ENCODE measurements around the gene SRBD1. TPM values are rescaled to one million over a fixed set of nuclear protein-coding genes. Genes with fewer than 3 reads are reported as not detected.

Gene SRBD1
- total and polyA plus RNA-seq, 4 donors, result 4.0 to 22.2 (median 10.0) TPM

- peaks cover 0 to 3% (median 2%) of the 10 kb centered on the region in 4 donors for H3K4me1 ChIP-seq (ENCODE audit: control insufficient read depth in 4 of 4, insufficient read depth in 4 of 4, low read length in 3 of 4)
- no peak for TF ChIP-seq CTCF (IDR thresholded peaks at IDR 0.05; ENCODE audit: low read depth, low read length, missing input control)
- TF ChIP-seq SP1 (IDR thresholded peaks at IDR 0.05), result no peak
- TF ChIP-seq RAD21 (IDR thresholded peaks at IDR 0.05), result no peak
- TF ChIP-seq TAF1 (conservative IDR thresholded peaks at IDR 0.05), result no peak
- no peak for TF ChIP-seq RXRA (IDR thresholded peaks at IDR 0.05)
- TF ChIP-seq YY1 (IDR thresholded peaks at IDR 0.05), result no peak
- no peak for TF ChIP-seq FOXA2 (IDR thresholded peaks at IDR 0.05)
- TF ChIP-seq FOXA1 (IDR thresholded peaks at IDR 0.05), result no peak
- no peak for TF ChIP-seq JUND (IDR thresholded peaks at IDR 0.05)
- no peak for TF ChIP-seq ATF3 (IDR thresholded peaks at IDR 0.05)
- no peak for TF ChIP-seq HNF4A (conservative IDR thresholded peaks at IDR 0.05)
- TF ChIP-seq NR2F2 (IDR thresholded peaks at IDR 0.05), result no peak
- no peak for TF ChIP-seq ZBTB33 (IDR thresholded peaks at IDR 0.05)
- no peak for TF ChIP-seq HNF4G (IDR thresholded peaks at IDR 0.05)
- no peak for TF ChIP-seq MAX (IDR thresholded peaks at IDR 0.05)
- TF ChIP-seq REST (IDR thresholded peaks at IDR 0.05), result no peak
- peaks cover 0 to 2% (median 0%) of the 10 kb centered on the region in 4 donors for H3K36me3 ChIP-seq (ENCODE audit: control insufficient read depth in 4 of 4, insufficient read depth in 3 of 4, low read depth in 1 of 4, low read length in 3 of 4)
- no peaks in the 10 kb centered on the region for H3K27me3 ChIP-seq (ENCODE audit: control insufficient read depth in 4 of 4, insufficient read depth in 4 of 4, low read length in 3 of 4)
- no peaks in the 10 kb centered on the region for H3K9me3 ChIP-seq (ENCODE audit: control insufficient read depth in 4 of 4, low read length in 3 of 4)
- no peak overlapping the region for H3K9ac ChIP-seq (ENCODE audit: low read depth in 1 of 2, low read length in 2 of 2)
- 99% methylated on average over 5 of the region's 5 CpGs for WGBS
- no peak for DNase-seq (ENCODE audit: low spot score)
- no peak overlapping the region for H3K27ac ChIP-seq (ENCODE audit: low read depth in 1 of 2, low read length in 2 of 2)
- H3K4me3 ChIP-seq (ENCODE audit: low read depth in 1 of 3, low read length in 3 of 3), result no peak overlapping the region
Measured at GRCh38 chr2:45586600-45586999, 24.5 kb downstream of the SRBD1 start.

- no peak overlapping the region for H3K9ac ChIP-seq (ENCODE audit: low read depth in 1 of 2, low read length in 2 of 2)
- H3K9me3 ChIP-seq (ENCODE audit: control insufficient read depth in 4 of 4, low read length in 3 of 4), result no peaks in the 10 kb centered on the region
- no peak overlapping the region for H3K4me3 ChIP-seq (ENCODE audit: low read depth in 1 of 3, low read length in 3 of 3)
- WGBS, result 19% methylated on average over 5 of the region's 5 CpGs
- peaks cover 0 to 4% (median 2%) of the 10 kb centered on the region in 4 donors for H3K36me3 ChIP-seq (ENCODE audit: control insufficient read depth in 4 of 4, insufficient read depth in 3 of 4, low read depth in 1 of 4, low read length in 3 of 4)
- H3K27ac ChIP-seq (ENCODE audit: low read depth in 1 of 2, low read length in 2 of 2), result no peak overlapping the region
- peaks cover 0 to 3% (median 2%) of the 10 kb centered on the region in 4 donors for H3K4me1 ChIP-seq (ENCODE audit: control insufficient read depth in 4 of 4, insufficient read depth in 4 of 4, low read length in 3 of 4)
- DNase-seq (ENCODE audit: low spot score), result no peak
- H3K27me3 ChIP-seq (ENCODE audit: control insufficient read depth in 4 of 4, insufficient read depth in 4 of 4, low read length in 3 of 4), result no peaks in the 10 kb centered on the region
- no peak for TF ChIP-seq MAX (IDR thresholded peaks at IDR 0.05)
- TF ChIP-seq ATF3 (IDR thresholded peaks at IDR 0.05), result no peak
- no peak for TF ChIP-seq FOXA1 (IDR thresholded peaks at IDR 0.05)
- no peak for TF ChIP-seq EGR1 (IDR thresholded peaks at IDR 0.05; ENCODE audit: low read depth in 2 of 2)
- TF ChIP-seq YY1 (IDR thresholded peaks at IDR 0.05), result no peak
- peak; percentile 85 for TF ChIP-seq CTCF (IDR thresholded peaks at IDR 0.05; ENCODE audit: low read depth, low read length, missing input control)
- no peak for TF ChIP-seq ZBTB33 (IDR thresholded peaks at IDR 0.05)
- peak; percentile 12 for TF ChIP-seq SP1 (IDR thresholded peaks at IDR 0.05)
- TF ChIP-seq RAD21 (IDR thresholded peaks at IDR 0.05), result peak; percentile 80 to 87
- no peak for TF ChIP-seq NR2F2 (IDR thresholded peaks at IDR 0.05)
- TF ChIP-seq HNF4G (IDR thresholded peaks at IDR 0.05), result no peak
- TF ChIP-seq HNF4A (conservative IDR thresholded peaks at IDR 0.05), result no peak
- no peak for TF ChIP-seq GABPA (IDR thresholded peaks at IDR 0.05 in 1 of 2, conservative IDR thresholded peaks at IDR 0.05 in 1 of 2)
Measured at GRCh38 chr2:45585267-45585861, 25.7 kb downstream of the SRBD1 start.
